HG02610 (cell line): ENCODE results near the gene INTS6.
A peak's percentile ranks its signal among the peaks of the same experiment; 100 is the strongest.
"Not testable (repeated sequence)": the region's sequence is repeated elsewhere in the genome, so short reads cannot be mapped to it uniquely, and the experiment has no call there.

ENCODE experiments used
- ATAC-seq: cut with Tn5 transposase; IDR thresholded peaks from one replicate; pipeline ENCODE4 v1.9.1; 2021; ENCODE audit warnings: mild to moderate bottlenecking, moderate library complexity; ENCODE audit not compliant: unreplicated experiment

Gene INTS6

GRCh38 chr13:51417716-51418115, 35.1 kb downstream of the INTS6 start:
- no peak for ATAC-seq

- no peak for ATAC-seq
Observed at GRCh38 chr13:51416107-51416506, 36.7 kb downstream of the INTS6 start.

GRCh38 chr13:51415339-51415738, 37.5 kb downstream of the INTS6 start:
- ATAC-seq: not testable (repeated sequence)

GRCh38 chr13:51412431-51412830, 40.4 kb downstream of the INTS6 start:
- no peak for ATAC-seq

GRCh38 chr13:51405176-51405575, 47.7 kb downstream of the INTS6 start:
- ATAC-seq: no peak

- ATAC-seq: no peak
Observed at GRCh38 chr13:51397262-51397941, 55.4 kb downstream of the INTS6 start.

GRCh38 chr13:51396352-51396751, 56.5 kb downstream of the INTS6 start:
- ATAC-seq: peak; percentile 93

- no peak for ATAC-seq
Observed at GRCh38 chr13:51394724-51395123, 58.1 kb downstream of the INTS6 start.

GRCh38 chr13:51385114-51385513, 67.7 kb downstream of the INTS6 start:
- no peak for ATAC-seq

- no peak for ATAC-seq
Observed at GRCh38 chr13:51380269-51380668, 72.6 kb downstream of the INTS6 start.

GRCh38 chr13:51373451-51373850, 79.4 kb downstream of the INTS6 start:
- no peak for ATAC-seq

GRCh38 chr13:51371768-51372399, 81.0 kb downstream of the INTS6 start:
- ATAC-seq: no peak

- ATAC-seq: no peak
Observed at GRCh38 chr13:51370811-51371210, 82.0 kb downstream of the INTS6 start.

- no peak for ATAC-seq
Observed at GRCh38 chr13:51370116-51370515, 82.7 kb downstream of the INTS6 start.

GRCh38 chr13:51364404-51365008, 88.3 kb downstream of the INTS6 start:
- ATAC-seq: no peak

- ATAC-seq: no peak
Observed at GRCh38 chr13:51363625-51364024, 89.2 kb downstream of the INTS6 start.

GRCh38 chr13:51361106-51361505, 91.7 kb downstream of the INTS6 start:
- ATAC-seq: no peak

- ATAC-seq: no peak
Observed at GRCh38 chr13:51360489-51360888, 92.3 kb downstream of the INTS6 start.

- ATAC-seq: no peak
Observed at GRCh38 chr13:51359352-51359751, 93.5 kb downstream of the INTS6 start.

- ATAC-seq: no peak
Observed at GRCh38 chr13:51357928-51358595, 94.8 kb downstream of the INTS6 start.

- ATAC-seq: no peak
Observed at GRCh38 chr13:51355217-51355616, 97.6 kb downstream of the INTS6 start.

GRCh38 chr13:51349016-51349415, 103.8 kb downstream of the INTS6 start:
- no peak for ATAC-seq
